HL-60 (cell line): Measurements from ENCODE around the gene RBM33.

ENCODE experiments used
- CTCF ChIP-seq: IDR thresholded peaks from one replicate; pipeline ENCODE4 v1.5.1; 2011; ENCODE audit warnings: low read length, control low read depth, inconsistent platforms; ENCODE audit not compliant: insufficient read depth
- GABPA ChIP-seq: IDR thresholded peaks from 2 replicates; pipeline ENCODE4 v1.6.1; 2012; ENCODE audit warnings: low read depth
- POLR2AphosphoS5 ChIP-seq: IDR thresholded peaks from 2 replicates; pipeline ENCODE4 v1.6.1; 2012; ENCODE audit warnings: low read depth
- REST ChIP-seq: IDR thresholded peaks from 2 replicates; pipeline ENCODE4 v1.6.1; 2012; ENCODE audit warnings: low read depth; ENCODE audit not compliant: insufficient replicate concordance
- SPI1 ChIP-seq: IDR thresholded peaks from 2 replicates; pipeline ENCODE4 v1.6.1; 2012; ENCODE audit warnings: low read depth, mild to moderate bottlenecking, borderline replicate concordance

- TF ChIP-seq CTCF, result no peak
- TF ChIP-seq REST, result no peak
- TF ChIP-seq GABPA, result no peak
- TF ChIP-seq SPI1, result no peak
- TF ChIP-seq POLR2AphosphoS5, result no peak
These were observed 13.3 kb upstream of the RBM33 start for GRCh38 chr7:155631155-155631554.
